Hematopoietic multipotent progenitor cell treated with erythropoietin and hydrocortisone succinate and interleukin-3 and kit ligand, for 8 days (in vitro differentiated cells): ENCODE data around the gene CIAO1.
A peak's percentile ranks its signal among the peaks of the same experiment; 100 is the strongest.
"Not testable (repeated sequence)": the region's sequence is repeated elsewhere in the genome, so short reads cannot be mapped to it uniquely, and the experiment has no call there.

Experiments used
- DNase-seq: peaks from one replicate; pipeline ENCODE4 v3.0.0-alpha.2; 2015

CIAO1 gene

GRCh38 chr2:96251721-96252292, 14.2 kb upstream of the CIAO1 start:
- DNase-seq: no peak

GRCh38 chr2:96252526-96252925, 13.5 kb upstream of the CIAO1 start:
- no peak for DNase-seq

- no peak for DNase-seq
Observed at GRCh38 chr2:96253006-96253405, 13.0 kb upstream of the CIAO1 start.

GRCh38 chr2:96254571-96254970, 11.5 kb upstream of the CIAO1 start:
- no peak for DNase-seq

GRCh38 chr2:96256611-96257113, 9.4 kb upstream of the CIAO1 start:
- no peak for DNase-seq

GRCh38 chr2:96257744-96258143, 8.3 kb upstream of the CIAO1 start:
- DNase-seq: not testable (repeated sequence)

- no peak for DNase-seq
Observed at GRCh38 chr2:96258166-96259022, 7.6 kb upstream of the CIAO1 start.

- DNase-seq: no peak
Observed at GRCh38 chr2:96259497-96259921, 6.5 kb upstream of the CIAO1 start.

- DNase-seq: peak; percentile 77
Observed at GRCh38 chr2:96260387-96261260, 5.4 kb upstream of the CIAO1 start.

- DNase-seq: no peak
Observed at GRCh38 chr2:96261328-96262003, 4.6 kb upstream of the CIAO1 start.

- no peak for DNase-seq
Observed at GRCh38 chr2:96262306-96262705, 3.7 kb upstream of the CIAO1 start.

GRCh38 chr2:96264086-96264485, 1.9 kb upstream of the CIAO1 start:
- DNase-seq: no peak

GRCh38 chr2:96264656-96265348, 1.2 kb upstream of the CIAO1 start:
- peak; percentile 62 for DNase-seq

GRCh38 chr2:96265349-96265839, 631 bp upstream of the CIAO1 start:
- DNase-seq: no peak

- DNase-seq: peak; percentile 69
Observed at GRCh38 chr2:96267159-96267971, 1.3 kb downstream of the CIAO1 start.

- DNase-seq: no peak
Observed at GRCh38 chr2:96271995-96272394, 6.0 kb downstream of the CIAO1 start.

- DNase-seq: no peak
Observed at GRCh38 chr2:96273763-96274162, 7.7 kb downstream of the CIAO1 start.

- no peak for DNase-seq
Observed at GRCh38 chr2:96274355-96275056, 8.5 kb downstream of the CIAO1 start.

- no peak for DNase-seq
Observed at GRCh38 chr2:96276787-96277499, 10.9 kb downstream of the CIAO1 start.
